Cardiac fibroblast (primary cell): Measurements from ENCODE around the gene MVB12B.

Experiments used
- DNase-seq, 2 donors: peaks; one replicate each; pipeline versions ENCODE4 v3.0.0 to v3.0.0-alpha.2; 2010; ENCODE audit warnings: low read depth in 2 of 2
- H3K4me3 ChIP-seq, 2 donors: replicated peaks in 1 of 2; 1 replicate in 1 of 2; 2 replicates in 1 of 2; pipeline ENCODE4 v1.5.1; 2011; ENCODE audit warnings: low read depth in 2 of 2, low read length in 2 of 2, mild to moderate bottlenecking in 2 of 2, moderate library complexity in 1 of 2
- TF ChIP-seq, protein P1 (sequence below): IDR thresholded peaks from one replicate; pipeline ENCODE4 v1.5.1; 2011; ENCODE audit warnings: low read depth, mild to moderate bottlenecking, low read length, inconsistent platforms

The MVB12B gene

DNA sequence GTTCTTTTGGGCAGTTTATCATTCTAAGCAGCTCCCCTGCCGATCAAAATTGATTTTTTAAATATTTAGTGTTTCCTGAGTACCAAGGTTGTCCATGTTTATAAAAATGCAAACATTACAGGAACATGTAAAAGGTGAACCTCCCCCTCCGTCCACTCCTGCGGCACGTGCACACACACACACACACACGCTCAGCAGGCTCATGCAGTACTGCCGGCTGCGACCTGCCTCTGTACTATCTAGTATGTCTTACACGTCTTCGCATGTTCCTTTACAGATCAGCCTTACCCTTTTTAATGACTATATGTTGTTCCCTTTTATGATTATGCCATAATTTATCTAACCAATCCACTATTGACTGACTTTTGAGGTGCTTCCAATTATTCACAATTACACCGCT, 165.3 kb downstream of the MVB12B start:
- no peak overlapping the region for H3K4me3 ChIP-seq
- no peak for DNase-seq
- TF ChIP-seq, protein P1, sequence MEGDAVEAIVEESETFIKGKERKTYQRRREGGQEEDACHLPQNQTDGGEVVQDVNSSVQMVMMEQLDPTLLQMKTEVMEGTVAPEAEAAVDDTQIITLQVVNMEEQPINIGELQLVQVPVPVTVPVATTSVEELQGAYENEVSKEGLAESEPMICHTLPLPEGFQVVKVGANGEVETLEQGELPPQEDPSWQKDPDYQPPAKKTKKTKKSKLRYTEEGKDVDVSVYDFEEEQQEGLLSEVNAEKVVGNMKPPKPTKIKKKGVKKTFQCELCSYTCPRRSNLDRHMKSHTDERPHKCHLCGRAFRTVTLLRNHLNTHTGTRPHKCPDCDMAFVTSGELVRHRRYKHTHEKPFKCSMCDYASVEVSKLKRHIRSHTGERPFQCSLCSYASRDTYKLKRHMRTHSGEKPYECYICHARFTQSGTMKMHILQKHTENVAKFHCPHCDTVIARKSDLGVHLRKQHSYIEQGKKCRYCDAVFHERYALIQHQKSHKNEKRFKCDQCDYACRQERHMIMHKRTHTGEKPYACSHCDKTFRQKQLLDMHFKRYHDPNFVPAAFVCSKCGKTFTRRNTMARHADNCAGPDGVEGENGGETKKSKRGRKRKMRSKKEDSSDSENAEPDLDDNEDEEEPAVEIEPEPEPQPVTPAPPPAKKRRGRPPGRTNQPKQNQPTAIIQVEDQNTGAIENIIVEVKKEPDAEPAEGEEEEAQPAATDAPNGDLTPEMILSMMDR = no peak

DNA sequence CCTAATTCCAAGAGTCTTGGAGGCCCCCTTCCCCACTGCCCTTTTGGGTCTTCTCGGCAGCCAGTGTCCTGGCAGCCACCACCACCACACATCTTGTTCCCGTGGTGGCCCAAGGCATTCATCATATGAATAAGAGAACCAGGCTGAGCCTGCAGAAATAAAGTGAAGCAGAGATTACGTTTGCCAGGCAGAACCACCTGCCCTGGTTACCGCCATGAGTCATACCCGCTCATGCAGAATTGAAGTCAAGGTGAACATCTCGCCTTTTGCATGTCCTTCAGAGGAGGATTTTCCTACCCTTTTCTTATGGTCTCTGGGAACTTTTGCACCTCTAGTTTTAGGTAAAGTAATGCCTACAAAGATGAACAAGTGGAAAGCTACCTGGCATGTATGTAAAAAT, 167.6 kb downstream of the MVB12B start:
- TF ChIP-seq, protein P1 = no peak
- H3K4me3 ChIP-seq = no peak overlapping the region
- DNase-seq = no peak

DNA sequence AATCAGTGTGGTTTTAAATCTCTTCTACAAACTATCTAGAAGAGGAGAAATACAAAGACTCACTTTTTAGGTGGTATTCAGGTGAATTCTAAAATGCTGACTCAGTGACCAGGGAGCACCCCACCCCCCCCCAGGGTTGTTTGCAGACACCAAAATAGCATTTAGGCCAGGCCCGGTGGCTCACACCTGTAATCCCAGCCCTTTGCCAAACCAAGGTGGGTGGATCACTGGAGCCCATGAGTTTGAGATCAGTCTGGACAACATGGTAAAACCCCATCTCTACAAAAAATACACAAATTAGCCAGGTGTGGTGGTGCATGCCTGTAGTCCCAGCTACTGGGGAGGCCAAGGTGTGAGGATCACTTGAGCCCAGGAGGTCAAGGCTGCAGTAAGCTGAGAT, 168.1 kb downstream of the MVB12B start:
- H3K4me3 ChIP-seq = no peak overlapping the region
- DNase-seq = no peak
- TF ChIP-seq, protein P1 = no peak

DNA sequence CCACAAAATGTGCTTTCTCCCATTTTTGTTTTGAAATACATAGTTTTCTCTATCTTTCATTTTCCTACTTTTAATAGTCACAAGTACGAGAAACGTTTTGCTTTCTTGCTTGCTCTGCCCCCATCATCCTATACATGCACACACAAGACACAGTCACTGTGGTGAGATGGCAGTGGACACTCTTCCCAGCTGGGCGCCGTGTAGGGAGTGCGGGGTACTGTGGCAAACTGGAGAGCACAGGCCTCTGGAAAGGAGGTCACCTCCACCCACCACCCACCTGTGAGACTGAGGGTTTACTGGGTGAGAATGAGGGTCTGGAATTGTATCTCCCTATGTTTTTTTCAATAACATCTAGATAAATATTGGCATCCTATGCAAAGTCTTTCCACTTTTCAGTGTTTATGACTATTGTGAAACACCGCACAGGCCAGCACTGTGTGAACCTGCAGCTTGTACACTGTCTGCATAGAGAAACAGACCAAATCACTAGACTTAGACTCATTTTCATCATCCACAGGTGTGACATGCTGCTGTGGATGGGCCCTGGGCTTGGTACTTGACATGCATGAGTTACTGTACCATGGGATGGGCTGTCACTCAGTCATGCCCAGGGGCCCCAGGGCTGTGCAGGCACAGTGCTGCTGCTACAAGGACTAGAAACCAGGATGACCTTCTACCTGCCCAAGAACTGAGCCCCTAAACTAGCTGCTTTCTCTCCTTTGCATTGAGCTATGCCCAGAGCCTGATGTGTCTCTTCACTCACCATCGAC, 169.0 kb downstream of the MVB12B start:
- TF ChIP-seq, protein P1 = no peak
- H3K4me3 ChIP-seq = no peak overlapping the region
- DNase-seq = no peak

DNA sequence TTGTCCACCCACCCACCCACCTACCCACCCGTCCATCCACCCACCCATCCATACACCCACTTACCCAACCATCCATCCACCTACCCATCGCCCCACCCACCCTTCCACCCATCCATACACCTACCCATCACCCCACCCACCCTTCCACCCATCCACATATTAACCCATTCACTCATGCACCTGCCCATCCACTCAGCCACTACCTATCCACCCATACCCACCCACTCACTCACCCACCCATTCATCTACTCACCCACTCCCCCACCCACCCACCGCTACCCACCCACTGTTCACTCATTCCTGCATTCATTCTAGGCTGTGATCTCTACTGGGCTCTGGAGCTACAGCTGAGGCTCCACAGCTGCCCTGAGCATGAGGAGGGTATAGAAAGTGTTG, 169.6 kb downstream of the MVB12B start:
- TF ChIP-seq, protein P1 = no peak
- DNase-seq = no peak
- H3K4me3 ChIP-seq = no peak overlapping the region

DNA sequence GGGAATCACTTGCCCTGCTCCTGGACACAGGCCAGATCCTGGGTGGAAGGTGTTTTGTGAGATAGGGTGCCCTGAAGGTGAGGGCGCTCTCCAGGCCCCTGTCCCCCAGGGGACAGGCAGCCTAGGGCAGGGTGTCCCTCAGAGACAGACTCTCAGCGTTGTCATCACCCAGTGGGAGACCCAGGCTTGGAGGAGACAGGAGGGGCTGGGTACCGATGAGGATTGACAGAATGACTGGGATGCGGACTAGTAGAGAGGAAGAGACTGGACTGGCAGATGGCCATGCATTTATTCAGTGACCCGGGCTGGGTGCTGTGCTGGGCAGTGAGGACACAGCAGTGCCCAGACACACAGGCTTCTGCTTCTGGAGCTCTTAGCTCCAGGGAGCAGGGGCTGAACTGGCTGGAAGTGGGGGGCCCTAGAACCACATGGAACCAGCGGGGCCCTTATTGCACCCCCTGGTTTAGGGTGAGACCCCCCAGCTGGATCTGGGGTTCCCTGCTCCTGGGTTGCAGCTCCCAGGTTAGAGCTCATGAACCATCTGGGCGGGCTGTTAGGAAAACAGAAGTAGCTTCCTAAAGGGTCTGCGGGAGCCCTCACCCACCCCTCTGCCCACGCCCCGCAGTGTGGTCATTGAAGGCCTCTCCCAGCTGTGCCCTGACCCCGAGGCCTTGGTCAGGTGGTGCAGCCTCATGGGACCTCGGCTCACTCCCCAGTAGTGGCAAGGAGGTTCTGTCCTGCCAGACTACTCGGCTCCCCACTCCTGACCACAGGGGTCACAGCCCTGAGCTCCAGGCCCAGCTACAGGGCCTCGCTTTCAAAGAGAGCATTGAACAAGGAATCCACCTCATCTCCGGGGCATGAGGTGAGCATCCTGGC, 170.4 kb downstream of the MVB12B start:
- TF ChIP-seq, protein P1 = no peak
- DNase-seq = no peak
- H3K4me3 ChIP-seq = no peak overlapping the region
